A673 (cell line): Measurements from ENCODE around the gene ARHGAP35.

ENCODE experiments used
- CTCF ChIP-seq: fragments of 300-800, 200-600 bp; sonication (generic); conservative IDR thresholded peaks from 2 replicates; pipeline ENCODE4 v1.5.1; 2017; ENCODE audit warnings: low read depth, mild to moderate bottlenecking, antibody characterized with exemption, low read length, moderate library complexity, mixed read lengths
- EZH2 ChIP-seq: fragments of 200-600 bp; sonication (generic); IDR thresholded peaks from 2 replicates; pipeline ENCODE4 v1.6.1; 2017; ENCODE audit warnings: borderline replicate concordance, low read depth, mild to moderate bottlenecking, mixed read lengths, antibody characterized with exemption, low read length; ENCODE audit not compliant: poor library complexity, severe bottlenecking

- TF ChIP-seq CTCF = no peak
- no peak for TF ChIP-seq EZH2
Observed at GRCh38 chr19:46844067-46844489, 16.7 kb upstream of the ARHGAP35 start.
